IMR-90 (cell line): Measurements from ENCODE around the gene ME3. TPM values are rescaled to one million over a fixed set of nuclear protein-coding genes. Genes with fewer than 3 reads are reported as not detected.

ENCODE experiments used
- ATAC-seq: fragments of 200-7000 bp; cut with Tn5 transposase; 2 replicates; pipeline ENCODE4 v1.9.1; 2020; ENCODE audit warnings: low read depth, mild to moderate bottlenecking, moderate library complexity
- BruUV-seq: library from RNA; stranded (reverse); fragments of 400-500 nt; replicated peaks from 2 replicates; lab custom pipeline; 2021; lab: Mats Ljungman, UMichigan
- CTCF ChIA-PET: fragments of 300-600 bp; formaldehyde crosslinking; extraction: SDS; loops from one replicate; lab custom pipeline; 2021; ENCODE audit warnings: antibody characterized with exemption; lab: Yijun Ruan, JAX
- POLR2A ChIA-PET: fragments of 300-600 bp; sonication (Branson Sonifier 250); formaldehyde crosslinking; loops from one replicate; lab custom pipeline; 2022; ENCODE audit warnings: antibody characterized with exemption; ENCODE audit not compliant: unreplicated experiment; lab: Charles Lee
- DNase-seq: peaks from one replicate; pipeline ENCODE4 v3.0.0; 2013
- H2AFZ ChIP-seq: replicated peaks from 2 replicates; pipeline ENCODE3; 2013; ENCODE audit warnings: low read length, mild to moderate bottlenecking; ENCODE audit not compliant: poor library complexity
- H2AK5ac ChIP-seq: 2 replicates; pipeline ENCODE4 v1.6.1; 2013; ENCODE audit warnings: low read depth, low read length, inconsistent platforms
- H2AK9ac ChIP-seq: replicated peaks from 2 replicates; pipeline ENCODE3; 2013; ENCODE audit warnings: mild to moderate bottlenecking, low read depth, low read length, moderate library complexity; ENCODE audit not compliant: poor library complexity
- H2BK120ac ChIP-seq: 2 replicates; pipeline ENCODE4 v1.6.1; 2013; ENCODE audit warnings: low read depth, low read length, inconsistent platforms
- H2BK15ac ChIP-seq: 3 replicates; pipeline ENCODE4 v1.6.1; 2013; ENCODE audit warnings: low read depth, low read length, inconsistent platforms
- H2BK20ac ChIP-seq: 2 replicates; pipeline ENCODE4 v1.6.1; 2013; ENCODE audit warnings: low read depth, mild to moderate bottlenecking, inconsistent platforms, low read length, moderate library complexity
- H2BK5ac ChIP-seq: 2 replicates; pipeline ENCODE4 v1.6.1; 2013; ENCODE audit warnings: mild to moderate bottlenecking, low read depth, low read length, inconsistent platforms; ENCODE audit not compliant: poor library complexity, severe bottlenecking
- H3K14ac ChIP-seq: replicated peaks from 2 replicates; pipeline ENCODE4 v1.6.1; 2013; ENCODE audit warnings: low read depth, low read length, inconsistent platforms
- H3K18ac ChIP-seq: 2 replicates; pipeline ENCODE4 v1.6.1; 2013; ENCODE audit warnings: low read depth, low read length, control low read depth
- H3K23ac ChIP-seq: 2 replicates; pipeline ENCODE4 v1.6.1; 2013; ENCODE audit warnings: low read depth, low read length, inconsistent platforms
- H3K27ac ChIP-seq: 2 replicates; pipeline ENCODE4 v1.5.1; 2013; ENCODE audit warnings: mild to moderate bottlenecking, control low read depth, low read length; ENCODE audit not compliant: insufficient read depth
- H3K27me3 ChIP-seq: 2 replicates; pipeline ENCODE4 v1.6.1; 2013; ENCODE audit warnings: low read length; ENCODE audit not compliant: control insufficient read depth, insufficient read depth
- H3K36me3 ChIP-seq: 2 replicates; pipeline ENCODE4 v1.6.1; 2013; ENCODE audit warnings: low read length, mixed read lengths; ENCODE audit not compliant: control insufficient read depth, insufficient read depth
- H3K4ac ChIP-seq: 2 replicates; pipeline ENCODE4 v1.6.1; 2013; ENCODE audit warnings: low read depth, low read length, inconsistent platforms
- H3K4me1 ChIP-seq: 2 replicates; pipeline ENCODE4 v1.6.1; 2013; ENCODE audit warnings: low read length, mixed read lengths; ENCODE audit not compliant: control insufficient read depth, insufficient read depth
- H3K4me2 ChIP-seq: 2 replicates; pipeline ENCODE4 v1.6.1; 2013; ENCODE audit warnings: low read depth, mild to moderate bottlenecking, control low read depth, low read length, moderate library complexity
- H3K4me3 ChIP-seq: 2 replicates; pipeline ENCODE4 v1.5.1; 2013; ENCODE audit warnings: low read depth, mild to moderate bottlenecking, control low read depth, low read length, moderate library complexity; ENCODE audit not compliant: insufficient read depth
- H3K56ac ChIP-seq: 2 replicates; pipeline ENCODE4 v1.6.1; 2013; ENCODE audit warnings: low read length, inconsistent platforms; ENCODE audit not compliant: insufficient read depth; ENCODE audit errors: extremely low read depth
- H3K79me1 ChIP-seq, 2 experiments: 2 replicates each; pipeline ENCODE4 v1.6.1; 2013; ENCODE audit warnings: low read length in 2 of 2, inconsistent platforms in 1 of 2, low read depth in 1 of 2
- H3K9ac ChIP-seq: 2 replicates; pipeline ENCODE4 v1.6.1; 2013; ENCODE audit warnings: low read depth, low read length, control low read depth
- H3K9me1 ChIP-seq: 2 replicates; pipeline ENCODE4 v1.6.1; 2013; ENCODE audit warnings: low read length, inconsistent platforms; ENCODE audit not compliant: insufficient read depth
- H3K9me3 ChIP-seq: 2 replicates; pipeline ENCODE4 v1.6.1; 2013; ENCODE audit warnings: low read length; ENCODE audit not compliant: control insufficient read depth, insufficient read depth
- H4K20me1 ChIP-seq: 2 replicates; pipeline ENCODE4 v1.6.1; 2013; ENCODE audit warnings: low read length, inconsistent platforms; ENCODE audit not compliant: insufficient read depth
- H4K5ac ChIP-seq: 2 replicates; pipeline ENCODE4 v1.6.1; 2013; ENCODE audit warnings: mild to moderate bottlenecking, low read depth, low read length, control low read depth
- H4K8ac ChIP-seq, 2 experiments: 2 replicates each; pipeline ENCODE4 v1.6.1; 2013; ENCODE audit warnings: low read depth in 2 of 2, low read length in 2 of 2, control low read depth in 1 of 2, inconsistent platforms in 1 of 2
- H4K91ac ChIP-seq: 2 replicates; pipeline ENCODE4 v1.6.1; 2013; ENCODE audit warnings: low read depth, low read length, inconsistent platforms; ENCODE audit not compliant: insufficient read depth
- BHLHE40 ChIP-seq: fragments of 150-350 bp; IDR thresholded peaks from 2 replicates; pipeline ENCODE4 v1.6.1; 2016; ENCODE audit warnings: mild to moderate bottlenecking, low read depth, low read length
- CEBPB ChIP-seq: IDR thresholded peaks from 2 replicates; pipeline ENCODE4 v1.6.1; 2012; ENCODE audit warnings: low read depth, low read length, improper control_type of control experiment
- CHD1 ChIP-seq: IDR thresholded peaks from 2 replicates; pipeline ENCODE4 v1.6.1; 2012; ENCODE audit warnings: low read depth, low read length, improper control_type of control experiment
- FOS ChIP-seq: fragments of 150-350 bp; IDR thresholded peaks from 2 replicates; pipeline ENCODE4 v1.6.1; 2016; ENCODE audit warnings: low read depth, low read length
- MAFK ChIP-seq: IDR thresholded peaks from 2 replicates; pipeline ENCODE4 v1.6.1; 2012; ENCODE audit warnings: low read depth, low read length, improper control_type of control experiment
- MAZ ChIP-seq: IDR thresholded peaks from 2 replicates; pipeline ENCODE4 v1.6.1; 2012; ENCODE audit warnings: low read depth, mild to moderate bottlenecking, low read length, improper control_type of control experiment, moderate library complexity, borderline replicate concordance
- MXI1 ChIP-seq: IDR thresholded peaks from 2 replicates; pipeline ENCODE4 v1.6.1; 2012; ENCODE audit warnings: low read depth, mild to moderate bottlenecking, low read length, moderate library complexity, borderline replicate concordance
- NFE2L2 ChIP-seq: fragments of 150-350 bp; IDR thresholded peaks from 2 replicates; pipeline ENCODE4 v1.6.1; 2016; ENCODE audit warnings: low read depth, mild to moderate bottlenecking, low read length
- POLR2A ChIP-seq: IDR thresholded peaks from 2 replicates; pipeline ENCODE4 v1.6.1; 2012; ENCODE audit warnings: mild to moderate bottlenecking, low read depth, low read length
- RAD21 ChIP-seq: IDR thresholded peaks from 2 replicates; pipeline ENCODE4 v1.6.1; 2012; ENCODE audit warnings: low read length, improper control_type of control experiment
- RCOR1 ChIP-seq: IDR thresholded peaks from 2 replicates; pipeline ENCODE4 v1.6.1; 2012; ENCODE audit warnings: mild to moderate bottlenecking, low read length, improper control_type of control experiment; ENCODE audit not compliant: insufficient replicate concordance
- RFX5 ChIP-seq: IDR thresholded peaks from 2 replicates; pipeline ENCODE4 v1.8.0; 2012; ENCODE audit warnings: low read depth, mild to moderate bottlenecking, low read length, moderate library complexity
- SMC3 ChIP-seq: fragments of 150-350 bp; IDR thresholded peaks from 2 replicates; pipeline ENCODE4 v1.6.1; 2016; ENCODE audit warnings: low read depth, mild to moderate bottlenecking, antibody characterized with exemption, low read length, moderate library complexity
- WGBS, 2 experiments: methylation state at CpG; one replicate each; pipeline versions ENCODE4 v1.1.5 to v1.1.7; 2013; ENCODE audit warnings: missing lambda C conversion rate in 2 of 2; ENCODE audit not compliant: insufficient read length in 1 of 2; ENCODE audit errors: extremely low coverage in 2 of 2; 5-methylcytosine and 5-hydroxymethylcytosine counted together
- dilution Hi-C: fragments of 300-500 bp; cut with HindIII; formaldehyde crosslinking; loops from one replicate; pipeline ENCODE4 v1.14.3; 2018; ENCODE audit warnings: low sequenced_read_pairs; ENCODE audit not compliant: unreplicated experiment
- in situ Hi-C: fragments of 300-500 bp; cut with MboI; formaldehyde crosslinking; loops from 3 replicates; pipeline ENCODE4 v1.14.3; 2019; ENCODE audit warnings: low sequenced_read_pairs, inconsistent platforms, mixed read lengths
- intact Hi-C: fragments of 100-400 bp; cut with micrococcal nuclease; formaldehyde crosslinking; loops from 2 replicates; pipeline ENCODE4 v1.10.0; 2022
- polyA plus RNA-seq, 3 experiments: library from polyadenylated mRNA; depleted of rRNA; stranded (reverse); fragments of >200 nt; gene quantifications; 2 replicates each; pipeline ENCODE4 v1.2.3, GENCODE V29; 2012; ENCODE audit warnings: low replicate concordance in 1 of 3
- total RNA-seq: library from RNA; depleted of rRNA; stranded (reverse); fragments of >200 nt; gene quantifications from 2 replicates; pipeline ENCODE4 v1.2.3, GENCODE V29; 2012
- TF ChIP-seq, protein P1 (sequence below): fragments of 150-350 bp; IDR thresholded peaks from 2 replicates; pipeline ENCODE4 v1.6.1; 2016; ENCODE audit warnings: low read depth, mild to moderate bottlenecking, low read length, moderate library complexity, borderline replicate concordance
- TF ChIP-seq, protein P2 (sequence below): fragments of 150-350 bp; IDR thresholded peaks from 2 replicates; pipeline ENCODE4 v1.6.1; 2017; ENCODE audit warnings: mild to moderate bottlenecking, antibody characterized with exemption, low read length, low read depth
- TF ChIP-seq, protein P3 (sequence below): conservative IDR thresholded peaks from 2 replicates; pipeline ENCODE4 v1.5.1; 2012; ENCODE audit warnings: mild to moderate bottlenecking, low read depth, low read length, improper control_type of control experiment

Gene ME3
- total and polyA plus RNA-seq, 2 of the 4 experiments (the other 2 are of a cell fraction): 7.8 to 9.0 TPM

DNA sequence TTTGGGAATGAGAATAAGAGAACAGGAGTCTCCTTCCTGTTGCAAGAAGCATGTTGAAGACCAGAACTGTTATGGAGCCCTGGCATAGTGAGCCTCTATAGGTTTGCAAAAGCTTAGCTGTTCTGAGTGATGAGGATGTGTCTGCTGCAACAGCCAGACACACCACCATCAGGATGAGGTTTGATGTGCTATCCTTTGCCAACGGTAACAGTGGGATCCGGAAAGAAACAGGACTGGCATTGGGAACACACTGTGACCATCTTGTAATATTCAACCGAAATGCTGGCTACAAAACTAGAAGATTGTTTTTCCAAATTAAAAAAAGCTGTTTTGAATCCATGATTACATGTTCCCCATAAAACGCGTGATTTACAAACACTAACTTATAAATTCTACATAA, 117.0 kb downstream of the ME3 start:
- Histone ChIP-seq H3K14ac (no peak overlapping the region), H2BK120ac (no peak overlapping the region), H2BK5ac (no peak overlapping the region), H3K4ac (no peak overlapping the region), H3K4me1 (peaks cover 17% of the 10 kb centered on the region), H3K27me3 (no peaks in the 10 kb centered on the region), H3K36me3 (no peaks in the 10 kb centered on the region), H4K20me1 (no peaks in the 10 kb centered on the region), H3K79me1 (no peaks in the 10 kb centered on the region; a peak in 1 of 4 replicates), H3K27ac (no peak overlapping the region), H2AFZ (no peak overlapping the region), H2BK20ac (no peak overlapping the region), H4K8ac (no peak overlapping the region), H3K4me2 (no peak overlapping the region), H2AK5ac (no peak overlapping the region), H3K18ac (no peak overlapping the region), H2AK9ac (no peak overlapping the region), H4K5ac (no peak overlapping the region), H3K9ac (no peak overlapping the region), H2BK15ac (no peak overlapping the region), H4K91ac (no peak overlapping the region), H3K9me1 (peaks cover 21% of the 10 kb centered on the region), H3K4me3 (no peak overlapping the region), H3K23ac (no peak overlapping the region), H3K56ac (no peak overlapping the region), H3K9me3 (no peaks in the 10 kb centered on the region)
- ATAC-seq: no peak
- in situ Hi-C loops (no loop called here), dilution Hi-C loops (no loop called here), intact Hi-C loops (no loop called here)
- no peak for DNase-seq
- ChIA-PET POLR2A (no interaction called here), CTCF (interaction anchor here (0.6 kb wide), 1 partner anchor 9 kb away, joined by 3 read pairs; no protein-coding TSS in a partner anchor)
- TF ChIP-seq MXI1 (no peak), CEBPB (no peak), CHD1 (no peak), RAD21 (no peak), SMC3 (no peak), MAFK (no peak), NFE2L2 (no peak), FOS (no peak), MAZ (no peak), POLR2A (no peak), RCOR1 (no peak), BHLHE40 (no peak), RFX5 (no peak)
- TF ChIP-seq, protein P1, sequence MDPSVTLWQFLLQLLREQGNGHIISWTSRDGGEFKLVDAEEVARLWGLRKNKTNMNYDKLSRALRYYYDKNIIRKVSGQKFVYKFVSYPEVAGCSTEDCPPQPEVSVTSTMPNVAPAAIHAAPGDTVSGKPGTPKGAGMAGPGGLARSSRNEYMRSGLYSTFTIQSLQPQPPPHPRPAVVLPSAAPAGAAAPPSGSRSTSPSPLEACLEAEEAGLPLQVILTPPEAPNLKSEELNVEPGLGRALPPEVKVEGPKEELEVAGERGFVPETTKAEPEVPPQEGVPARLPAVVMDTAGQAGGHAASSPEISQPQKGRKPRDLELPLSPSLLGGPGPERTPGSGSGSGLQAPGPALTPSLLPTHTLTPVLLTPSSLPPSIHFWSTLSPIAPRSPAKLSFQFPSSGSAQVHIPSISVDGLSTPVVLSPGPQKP: no peak
- TF ChIP-seq, protein P2, sequence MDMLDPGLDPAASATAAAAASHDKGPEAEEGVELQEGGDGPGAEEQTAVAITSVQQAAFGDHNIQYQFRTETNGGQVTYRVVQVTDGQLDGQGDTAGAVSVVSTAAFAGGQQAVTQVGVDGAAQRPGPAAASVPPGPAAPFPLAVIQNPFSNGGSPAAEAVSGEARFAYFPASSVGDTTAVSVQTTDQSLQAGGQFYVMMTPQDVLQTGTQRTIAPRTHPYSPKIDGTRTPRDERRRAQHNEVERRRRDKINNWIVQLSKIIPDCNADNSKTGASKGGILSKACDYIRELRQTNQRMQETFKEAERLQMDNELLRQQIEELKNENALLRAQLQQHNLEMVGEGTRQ: no peak
- TF ChIP-seq, protein P3, sequence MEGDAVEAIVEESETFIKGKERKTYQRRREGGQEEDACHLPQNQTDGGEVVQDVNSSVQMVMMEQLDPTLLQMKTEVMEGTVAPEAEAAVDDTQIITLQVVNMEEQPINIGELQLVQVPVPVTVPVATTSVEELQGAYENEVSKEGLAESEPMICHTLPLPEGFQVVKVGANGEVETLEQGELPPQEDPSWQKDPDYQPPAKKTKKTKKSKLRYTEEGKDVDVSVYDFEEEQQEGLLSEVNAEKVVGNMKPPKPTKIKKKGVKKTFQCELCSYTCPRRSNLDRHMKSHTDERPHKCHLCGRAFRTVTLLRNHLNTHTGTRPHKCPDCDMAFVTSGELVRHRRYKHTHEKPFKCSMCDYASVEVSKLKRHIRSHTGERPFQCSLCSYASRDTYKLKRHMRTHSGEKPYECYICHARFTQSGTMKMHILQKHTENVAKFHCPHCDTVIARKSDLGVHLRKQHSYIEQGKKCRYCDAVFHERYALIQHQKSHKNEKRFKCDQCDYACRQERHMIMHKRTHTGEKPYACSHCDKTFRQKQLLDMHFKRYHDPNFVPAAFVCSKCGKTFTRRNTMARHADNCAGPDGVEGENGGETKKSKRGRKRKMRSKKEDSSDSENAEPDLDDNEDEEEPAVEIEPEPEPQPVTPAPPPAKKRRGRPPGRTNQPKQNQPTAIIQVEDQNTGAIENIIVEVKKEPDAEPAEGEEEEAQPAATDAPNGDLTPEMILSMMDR: no peak
- no TSS peak for BruUV-seq
- WGBS, 2 experiments: 100% methylated on average over 3 of the region's 5 CpGs; no CpG with 5 or more reads in 1 of the 2 experiments
